ENCODE data around the gene CCSER1. TPM values are rescaled to one million over a fixed set of nuclear protein-coding genes. Genes with fewer than 3 reads are reported as not detected.
"Not testable (repeated sequence)": the region's sequence is repeated elsewhere in the genome, so short reads cannot be mapped to it uniquely, and the experiment has no call there.

The CCSER1 gene
- total RNA-seq, 1 experiment from 2014 or later: 4.1 TPM

DNA sequence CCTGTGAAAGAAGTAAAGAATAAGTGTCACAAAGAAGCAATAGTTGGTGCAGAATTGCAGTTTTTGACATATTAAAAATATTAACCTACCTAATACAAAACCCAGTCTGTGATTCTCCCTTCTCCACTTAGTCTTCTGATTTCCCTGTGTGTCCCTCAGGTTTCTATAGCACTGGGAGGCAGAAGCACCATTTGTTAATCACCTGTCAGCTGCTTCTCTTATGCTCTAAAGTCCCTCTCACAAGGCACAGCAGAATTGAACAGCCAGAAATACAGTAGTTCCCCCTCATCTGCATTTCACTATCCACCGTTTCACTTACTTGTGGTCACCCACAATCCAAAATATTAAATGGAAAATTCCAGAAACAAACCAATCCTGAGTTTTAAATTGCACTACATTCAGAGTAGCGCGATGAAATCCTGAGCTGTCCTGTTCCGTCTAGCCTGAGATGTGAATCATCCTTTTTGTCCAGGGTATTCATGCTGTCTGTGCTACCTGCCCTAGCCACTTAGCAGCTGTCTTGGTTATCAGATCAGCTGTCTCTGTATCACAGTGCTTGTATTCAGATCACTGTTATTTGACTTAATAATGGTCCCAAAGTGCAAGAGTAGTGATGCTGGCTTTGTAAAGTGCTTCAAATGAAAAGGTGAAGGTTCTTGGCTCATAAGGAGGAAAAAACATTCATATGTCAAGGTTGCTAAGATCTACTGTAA is 1192.5 kb downstream of the CCSER1 start:
- BruUV-seq (replicated peaks): no TSS peak
- no peak for DNase-seq
- ChIA-PET POLR2A (no interaction called here), CTCF (no interaction called here)
- Histone ChIP-seq H3K4me1 (no peaks in the 10 kb centered on the region), H3K36me3 (ENCODE audit: control insufficient read depth, insufficient read depth, low read length) (no peaks in the 10 kb centered on the region), H3K27me3 (replicated peaks; ENCODE audit: control insufficient read depth, insufficient read depth, low read length) (no peaks in the 10 kb centered on the region), H3K9me3 (no peaks in the 10 kb centered on the region), H3K4me3 (ENCODE audit: low read depth, low read length) (no peak overlapping the region)
- Mint-ChIP-seq H3K4me1 (ENCODE audit: low read depth, unreplicated experiment) (no peaks in the 10 kb centered on the region), H3K9me3 (ENCODE audit: unreplicated experiment) (peaks cover 6% of the 10 kb centered on the region), H3K27ac (ENCODE audit: unreplicated experiment) (no peak overlapping the region), H3K27me3 (ENCODE audit: insufficient read depth, unreplicated experiment) (no peaks in the 10 kb centered on the region), H3K4me3 (ENCODE audit: unreplicated experiment) (no peak overlapping the region), H3K36me3 (ENCODE audit: insufficient read depth, unreplicated experiment) (no peaks in the 10 kb centered on the region)
- intact Hi-C loops (cut with micrococcal nuclease; ENCODE audit: unreplicated experiment): no loop called here
- TF ChIP-seq, protein P1, sequence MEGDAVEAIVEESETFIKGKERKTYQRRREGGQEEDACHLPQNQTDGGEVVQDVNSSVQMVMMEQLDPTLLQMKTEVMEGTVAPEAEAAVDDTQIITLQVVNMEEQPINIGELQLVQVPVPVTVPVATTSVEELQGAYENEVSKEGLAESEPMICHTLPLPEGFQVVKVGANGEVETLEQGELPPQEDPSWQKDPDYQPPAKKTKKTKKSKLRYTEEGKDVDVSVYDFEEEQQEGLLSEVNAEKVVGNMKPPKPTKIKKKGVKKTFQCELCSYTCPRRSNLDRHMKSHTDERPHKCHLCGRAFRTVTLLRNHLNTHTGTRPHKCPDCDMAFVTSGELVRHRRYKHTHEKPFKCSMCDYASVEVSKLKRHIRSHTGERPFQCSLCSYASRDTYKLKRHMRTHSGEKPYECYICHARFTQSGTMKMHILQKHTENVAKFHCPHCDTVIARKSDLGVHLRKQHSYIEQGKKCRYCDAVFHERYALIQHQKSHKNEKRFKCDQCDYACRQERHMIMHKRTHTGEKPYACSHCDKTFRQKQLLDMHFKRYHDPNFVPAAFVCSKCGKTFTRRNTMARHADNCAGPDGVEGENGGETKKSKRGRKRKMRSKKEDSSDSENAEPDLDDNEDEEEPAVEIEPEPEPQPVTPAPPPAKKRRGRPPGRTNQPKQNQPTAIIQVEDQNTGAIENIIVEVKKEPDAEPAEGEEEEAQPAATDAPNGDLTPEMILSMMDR (IDR thresholded peaks at IDR 0.05; ENCODE audit: insufficient read depth in 1 of 2, low read depth in 1 of 2, low read length in 1 of 2, severe bottlenecking in 1 of 2, unreplicated experiment in 1 of 2): no peak

DNA sequence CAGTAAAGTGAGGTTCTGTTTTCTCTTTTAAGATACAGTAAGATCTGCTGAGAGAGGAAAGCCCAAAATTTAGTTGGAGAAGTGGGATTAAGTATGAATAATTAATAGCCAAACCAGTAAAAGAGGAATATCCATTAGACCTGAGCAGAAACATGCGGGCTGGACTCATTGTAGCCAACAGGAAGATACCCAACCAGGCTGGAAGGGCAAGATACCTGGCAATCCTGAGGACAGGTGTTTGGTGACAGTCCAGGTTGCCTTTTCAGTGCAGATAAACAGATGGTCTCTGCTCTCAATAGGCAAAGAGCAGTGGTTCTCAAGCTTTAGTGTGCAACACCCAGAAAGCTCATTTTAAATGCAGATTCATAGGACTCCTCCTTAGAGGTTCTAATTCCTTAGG is 1195.8 kb downstream of the CCSER1 start:
- no peaks in the 10 kb centered on the region for H3K36me3 ChIP-seq (ENCODE audit: control insufficient read depth, insufficient read depth, low read length)
- TF ChIP-seq, protein P1 (IDR thresholded peaks at IDR 0.05; ENCODE audit: insufficient read depth in 1 of 2, low read depth in 1 of 2, low read length in 1 of 2, severe bottlenecking in 1 of 2, unreplicated experiment in 1 of 2): no peak
- intact Hi-C loops (cut with micrococcal nuclease; ENCODE audit: unreplicated experiment): no loop called here
- no peaks in the 10 kb centered on the region for H3K4me1 ChIP-seq
- BruUV-seq (replicated peaks): no TSS peak
- no peaks in the 10 kb centered on the region for H3K4me1 Mint-ChIP-seq (ENCODE audit: low read depth, unreplicated experiment)
- no peak overlapping the region for H3K4me3 ChIP-seq (ENCODE audit: low read depth, low read length)
- DNase-seq: no peak
- peaks cover 9% of the 10 kb centered on the region for H3K9me3 ChIP-seq
- H3K27me3 ChIP-seq (replicated peaks; ENCODE audit: control insufficient read depth, insufficient read depth, low read length): no peaks in the 10 kb centered on the region
- H3K27ac Mint-ChIP-seq (ENCODE audit: unreplicated experiment): no peak overlapping the region
- H3K27me3 Mint-ChIP-seq (ENCODE audit: insufficient read depth, unreplicated experiment): no peaks in the 10 kb centered on the region
- H3K4me3 Mint-ChIP-seq (ENCODE audit: unreplicated experiment): no peak overlapping the region
- H3K36me3 Mint-ChIP-seq (ENCODE audit: insufficient read depth, unreplicated experiment): no peaks in the 10 kb centered on the region
- ChIA-PET CTCF (no interaction called here), POLR2A (no interaction called here)
- peaks cover 28% of the 10 kb centered on the region for H3K9me3 Mint-ChIP-seq (ENCODE audit: unreplicated experiment)

DNA sequence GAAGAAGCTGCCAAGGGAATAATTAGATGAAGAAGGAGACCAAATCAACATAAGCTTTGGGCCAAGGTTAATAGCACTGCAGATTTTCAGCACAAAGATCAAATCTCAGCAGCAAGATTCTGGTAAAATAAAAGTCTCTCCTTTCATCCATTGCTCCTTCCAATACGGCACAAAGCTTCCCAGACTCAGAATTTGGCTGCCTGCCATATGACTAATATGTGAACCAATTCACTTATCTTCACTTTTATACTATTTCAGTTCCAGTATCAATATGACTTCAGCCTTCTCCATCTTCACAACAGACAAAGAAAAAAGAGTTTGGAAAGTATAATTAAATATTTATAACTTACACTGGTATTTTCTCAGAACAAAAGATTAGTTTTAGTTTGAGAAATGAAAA is 1198.3 kb downstream of the CCSER1 start:
- Mint-ChIP-seq H3K4me3 (ENCODE audit: unreplicated experiment) (no peak overlapping the region), H3K4me1 (ENCODE audit: low read depth, unreplicated experiment) (no peaks in the 10 kb centered on the region), H3K27me3 (ENCODE audit: insufficient read depth, unreplicated experiment) (no peaks in the 10 kb centered on the region), H3K9me3 (ENCODE audit: unreplicated experiment) (peaks cover 44% of the 10 kb centered on the region), H3K36me3 (ENCODE audit: insufficient read depth, unreplicated experiment) (no peaks in the 10 kb centered on the region), H3K27ac (ENCODE audit: unreplicated experiment) (no peak overlapping the region)
- ChIA-PET CTCF (no interaction called here), POLR2A (no interaction called here)
- intact Hi-C loops (cut with micrococcal nuclease; ENCODE audit: unreplicated experiment): no loop called here
- peaks cover 9% of the 10 kb centered on the region for H3K9me3 ChIP-seq
- H3K36me3 ChIP-seq (ENCODE audit: control insufficient read depth, insufficient read depth, low read length): no peaks in the 10 kb centered on the region
- no TSS peak for BruUV-seq (replicated peaks)
- DNase-seq: no peak
- TF ChIP-seq, protein P1 (IDR thresholded peaks at IDR 0.05; ENCODE audit: insufficient read depth in 1 of 2, low read depth in 1 of 2, low read length in 1 of 2, severe bottlenecking in 1 of 2, unreplicated experiment in 1 of 2): no peak
- no peaks in the 10 kb centered on the region for H3K27me3 ChIP-seq (replicated peaks; ENCODE audit: control insufficient read depth, insufficient read depth, low read length)
- no peak overlapping the region for H3K4me3 ChIP-seq (ENCODE audit: low read depth, low read length)
- no peaks in the 10 kb centered on the region for H3K4me1 ChIP-seq

DNA sequence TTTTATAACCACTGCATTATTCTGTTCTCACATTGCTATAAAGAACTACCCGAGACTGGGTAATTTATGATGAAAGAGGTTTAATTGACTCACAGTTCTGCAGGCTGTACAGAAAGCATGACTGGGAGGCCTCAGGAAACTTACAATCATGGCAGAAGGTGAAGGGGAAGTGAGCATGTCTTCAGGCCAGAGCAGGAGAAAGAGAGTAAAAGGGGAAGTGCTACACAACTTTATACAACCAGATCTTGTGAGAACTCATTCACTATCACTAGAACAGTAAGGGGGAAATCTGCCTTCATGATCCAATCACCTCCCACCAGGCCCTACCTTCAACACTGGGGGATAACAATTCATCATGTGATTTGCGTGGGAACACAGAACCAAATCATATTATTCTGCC is 1199.0 kb downstream of the CCSER1 start:
- BruUV-seq (replicated peaks); intact Hi-C loops (cut with micrococcal nuclease; ENCODE audit: unreplicated experiment); H3K36me3 Mint-ChIP-seq (ENCODE audit: insufficient read depth, unreplicated experiment); H3K4me3 Mint-ChIP-seq (ENCODE audit: unreplicated experiment); H3K27me3 ChIP-seq (replicated peaks; ENCODE audit: control insufficient read depth, insufficient read depth, low read length); H3K36me3 ChIP-seq (ENCODE audit: control insufficient read depth, insufficient read depth, low read length); POLR2A ChIA-PET; H3K4me1 ChIP-seq; DNase-seq; H3K4me3 ChIP-seq (ENCODE audit: low read depth, low read length); H3K4me1 Mint-ChIP-seq (ENCODE audit: low read depth, unreplicated experiment); H3K9me3 ChIP-seq; H3K27ac Mint-ChIP-seq (ENCODE audit: unreplicated experiment); CTCF ChIA-PET; H3K27me3 Mint-ChIP-seq (ENCODE audit: insufficient read depth, unreplicated experiment): not testable (repeated sequence)
- peaks cover 44% of the 10 kb centered on the region for H3K9me3 Mint-ChIP-seq (ENCODE audit: unreplicated experiment)

Measured in Caco-2 (cell line).